KBM-7 (cell line): ENCODE measurements around the gene GJA1.
"Not testable (repeated sequence)": the region's sequence is repeated elsewhere in the genome, so short reads cannot be mapped to it uniquely, and the experiment has no call there.

Source experiments
- DNase-seq: peaks from one replicate; pipeline ENCODE4 v3.0.0-alpha.2; 2015
- in situ Hi-C: fragments of 300-500 bp; cut with MboI; formaldehyde crosslinking; loops from 2 replicates; pipeline ENCODE4 v1.14.3; 2020; ENCODE audit warnings: low sequenced_read_pairs, low pct_unique_long_range_greater_than_20kb, mixed read lengths

Gene GJA1

GRCh38 chr6:121436274-121436857, 920 bp downstream of the GJA1 start:
- peak; percentile 7 for DNase-seq
- in situ Hi-C loops, result no loop called here

DNA sequence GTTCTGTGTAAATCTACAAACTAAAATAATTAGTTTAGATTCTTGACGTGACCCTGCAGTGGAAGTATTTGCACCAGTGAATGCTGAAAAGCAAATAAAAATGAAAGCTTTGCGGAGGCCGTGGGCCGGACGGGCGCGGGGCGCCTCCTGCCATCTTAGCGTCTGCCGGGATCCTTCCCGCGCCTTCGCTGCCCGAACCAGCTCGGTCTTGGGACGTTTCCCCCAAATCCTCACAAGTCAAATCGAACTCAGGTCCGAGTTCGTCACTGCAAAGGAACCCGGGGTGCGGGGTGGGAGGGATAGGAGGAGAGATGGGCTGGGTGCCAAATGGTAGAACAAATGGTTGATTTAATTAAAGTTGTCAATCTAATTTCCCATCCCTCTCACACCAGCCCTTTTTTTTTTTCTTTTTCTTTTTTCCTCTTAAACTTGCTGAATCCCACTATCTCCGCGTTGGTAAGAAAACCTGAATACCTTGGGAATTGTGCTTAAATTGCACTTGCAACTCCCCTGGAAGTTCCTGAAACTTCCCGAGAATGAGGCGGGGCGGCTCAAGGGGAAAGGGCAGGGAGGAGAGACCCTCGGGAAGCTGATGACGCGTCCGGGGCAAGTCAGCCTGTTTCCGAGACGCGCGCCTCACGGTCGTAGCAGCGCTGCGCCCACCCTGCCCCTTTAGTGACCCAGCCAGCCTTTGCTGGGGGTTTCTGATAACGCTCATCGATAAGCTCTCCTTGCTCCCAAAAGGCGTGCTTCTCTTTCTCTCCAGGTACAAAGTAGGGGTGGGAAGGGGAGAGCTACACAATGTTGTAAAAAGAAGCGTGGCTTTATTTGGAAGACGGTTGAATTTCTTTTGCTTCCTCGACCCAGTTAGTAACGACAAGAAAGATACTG, 1.8 kb downstream of the GJA1 start:
- in situ Hi-C loops, result no loop called here

GRCh38 chr6:121437851-121438651, 2.6 kb downstream of the GJA1 start:
- DNase-seq, result no peak
- in situ Hi-C loops, result no loop called here

More for the DNA sequence above, 1.8 kb downstream of the GJA1 start:
- peak; percentile 16 for DNase-seq

- in situ Hi-C loops, result no loop called here
- DNase-seq, result no peak
Observed at GRCh38 chr6:121438869-121439268, 3.4 kb downstream of the GJA1 start.

GRCh38 chr6:121439475-121439874, 4.0 kb downstream of the GJA1 start:
- in situ Hi-C loops, result no loop called here
- no peak for DNase-seq

- no peak for DNase-seq
- in situ Hi-C loops, result no loop called here
Observed at GRCh38 chr6:121439926-121440325, 4.5 kb downstream of the GJA1 start.

GRCh38 chr6:121441477-121441876, 6.0 kb downstream of the GJA1 start:
- no peak for DNase-seq
- in situ Hi-C loops, result no loop called here

GRCh38 chr6:121442576-121442975, 7.1 kb downstream of the GJA1 start:
- DNase-seq, result no peak
- in situ Hi-C loops, result no loop called here

GRCh38 chr6:121443971-121444541, 8.6 kb downstream of the GJA1 start:
- in situ Hi-C loops, result no loop called here
- DNase-seq, result no peak

DNA sequence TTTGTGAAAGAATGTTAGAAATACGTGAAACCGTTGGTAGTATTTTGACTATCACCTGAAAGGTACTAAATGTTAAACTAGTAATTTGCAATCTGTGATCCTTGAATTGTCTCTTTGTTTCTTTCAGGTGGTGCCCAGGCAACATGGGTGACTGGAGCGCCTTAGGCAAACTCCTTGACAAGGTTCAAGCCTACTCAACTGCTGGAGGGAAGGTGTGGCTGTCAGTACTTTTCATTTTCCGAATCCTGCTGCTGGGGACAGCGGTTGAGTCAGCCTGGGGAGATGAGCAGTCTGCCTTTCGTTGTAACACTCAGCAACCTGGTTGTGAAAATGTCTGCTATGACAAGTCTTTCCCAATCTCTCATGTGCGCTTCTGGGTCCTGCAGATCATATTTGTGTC, 11.3 kb downstream of the GJA1 start:
- DNase-seq, in situ Hi-C loops: not testable (repeated sequence)

DNA sequence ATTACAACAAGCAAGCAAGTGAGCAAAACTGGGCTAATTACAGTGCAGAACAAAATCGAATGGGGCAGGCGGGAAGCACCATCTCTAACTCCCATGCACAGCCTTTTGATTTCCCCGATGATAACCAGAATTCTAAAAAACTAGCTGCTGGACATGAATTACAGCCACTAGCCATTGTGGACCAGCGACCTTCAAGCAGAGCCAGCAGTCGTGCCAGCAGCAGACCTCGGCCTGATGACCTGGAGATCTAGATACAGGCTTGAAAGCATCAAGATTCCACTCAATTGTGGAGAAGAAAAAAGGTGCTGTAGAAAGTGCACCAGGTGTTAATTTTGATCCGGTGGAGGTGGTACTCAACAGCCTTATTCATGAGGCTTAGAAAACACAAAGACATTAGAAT, 12.3 kb downstream of the GJA1 start:
- in situ Hi-C loops, result not testable (repeated sequence)

GRCh38 chr6:121448528-121448927, 13.1 kb downstream of the GJA1 start:
- DNase-seq, in situ Hi-C loops: not testable (repeated sequence)

More for the DNA sequence above, 12.3 kb downstream of the GJA1 start:
- DNase-seq, result not testable (repeated sequence)

GRCh38 chr6:121449331-121449730, 13.9 kb downstream of the GJA1 start:
- in situ Hi-C loops, result no loop called here
- DNase-seq, result no peak

DNA sequence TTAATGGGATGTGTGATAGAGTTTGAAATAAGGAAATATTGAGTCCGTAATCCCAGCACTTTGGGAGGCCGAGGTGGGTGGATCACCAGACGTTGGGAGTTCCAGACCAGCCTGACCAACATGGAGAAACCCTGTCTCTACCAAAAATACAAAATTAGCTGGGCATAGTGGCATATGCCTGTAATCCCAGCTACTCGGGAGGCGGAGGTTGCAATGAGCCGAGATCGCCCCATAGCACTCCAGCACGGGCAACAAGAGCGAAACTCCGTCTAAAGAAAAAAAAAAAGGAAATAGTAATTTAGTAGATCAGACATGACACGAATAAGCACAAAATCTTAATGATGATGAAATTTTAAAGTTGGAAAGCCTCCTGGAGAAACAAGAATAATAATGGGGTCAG, 14.8 kb downstream of the GJA1 start:
- DNase-seq, result no peak
- in situ Hi-C loops, result no loop called here

DNA sequence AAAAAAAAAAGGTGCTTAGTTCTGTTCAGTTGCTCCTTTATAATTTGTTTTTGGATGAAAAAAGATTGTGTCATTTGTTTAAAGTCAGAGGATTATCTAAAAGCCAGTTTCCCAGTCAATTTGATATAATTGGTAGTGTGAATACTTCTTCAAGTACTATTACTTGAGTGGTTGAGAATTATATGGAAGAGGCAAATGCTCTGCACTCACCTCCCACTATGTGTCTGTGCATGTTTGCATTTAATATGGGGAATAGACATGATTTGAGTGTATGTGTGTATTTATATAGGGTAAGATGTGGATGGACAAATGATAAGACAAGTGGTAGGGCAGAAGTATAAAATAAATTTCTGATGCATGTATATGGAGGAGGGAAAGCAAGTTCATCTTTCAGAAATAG, 15.8 kb downstream of the GJA1 start:
- DNase-seq, result no peak
- in situ Hi-C loops, result no loop called here

DNA sequence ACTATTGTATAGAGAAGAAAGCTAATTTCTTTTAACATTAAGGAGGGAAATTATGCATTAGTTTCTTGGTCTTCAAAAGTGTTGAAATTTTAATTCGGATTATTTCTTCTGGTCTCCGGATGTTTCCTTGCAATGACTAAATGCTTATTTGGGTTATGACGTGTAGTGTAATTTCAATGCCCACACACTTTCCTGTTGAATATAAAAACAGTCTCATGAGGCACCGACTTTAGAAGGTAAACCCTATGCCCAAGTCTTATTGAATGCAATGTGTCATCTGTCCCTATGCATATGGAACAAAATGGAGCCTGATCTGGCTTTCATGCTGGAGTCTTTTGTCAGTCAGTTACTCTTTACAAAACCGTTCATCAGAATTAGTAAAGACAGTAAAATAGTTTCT, 17.7 kb downstream of the GJA1 start:
- DNase-seq, result no peak
- in situ Hi-C loops, result no loop called here

GRCh38 chr6:121460170-121460569, 24.7 kb downstream of the GJA1 start:
- no peak for DNase-seq
- in situ Hi-C loops, result no loop called here

GRCh38 chr6:121463087-121463486, 27.6 kb downstream of the GJA1 start:
- in situ Hi-C loops, result no loop called here
- DNase-seq, result no peak

DNA sequence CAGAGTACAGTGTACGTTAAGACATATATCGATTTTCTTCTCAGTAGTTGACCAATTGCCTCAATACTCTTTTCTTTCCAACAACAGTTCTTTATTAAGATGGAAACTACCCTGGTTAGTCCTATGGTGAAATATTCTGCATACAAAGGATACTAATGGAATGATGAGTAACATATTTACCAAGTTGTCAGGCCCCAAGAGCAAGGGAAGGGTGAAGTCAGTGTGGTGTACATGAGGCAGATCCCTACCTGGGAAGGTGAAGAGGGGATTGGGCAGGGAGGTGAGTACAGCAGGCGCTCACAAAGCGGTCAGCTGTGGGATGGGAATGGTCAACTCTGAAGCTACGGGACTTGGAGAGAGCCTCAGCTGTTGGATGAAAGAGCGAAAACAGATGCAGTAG, 29.7 kb downstream of the GJA1 start:
- DNase-seq, result no peak
- in situ Hi-C loops, result no loop called here
